Hematopoietic multipotent progenitor cell treated with erythropoietin and hydrocortisone succinate and interleukin-3 and kit ligand, for 4 days (in vitro differentiated cells): ENCODE results near the gene LRRC3.

ENCODE experiments used
- DNase-seq: peaks from one replicate; pipeline ENCODE4 v3.0.0-alpha.2; 2015

LRRC3 gene

GRCh38 chr21:44480200-44481053, 25.1 kb downstream of the LRRC3 start:
- DNase-seq: no peak

DNA sequence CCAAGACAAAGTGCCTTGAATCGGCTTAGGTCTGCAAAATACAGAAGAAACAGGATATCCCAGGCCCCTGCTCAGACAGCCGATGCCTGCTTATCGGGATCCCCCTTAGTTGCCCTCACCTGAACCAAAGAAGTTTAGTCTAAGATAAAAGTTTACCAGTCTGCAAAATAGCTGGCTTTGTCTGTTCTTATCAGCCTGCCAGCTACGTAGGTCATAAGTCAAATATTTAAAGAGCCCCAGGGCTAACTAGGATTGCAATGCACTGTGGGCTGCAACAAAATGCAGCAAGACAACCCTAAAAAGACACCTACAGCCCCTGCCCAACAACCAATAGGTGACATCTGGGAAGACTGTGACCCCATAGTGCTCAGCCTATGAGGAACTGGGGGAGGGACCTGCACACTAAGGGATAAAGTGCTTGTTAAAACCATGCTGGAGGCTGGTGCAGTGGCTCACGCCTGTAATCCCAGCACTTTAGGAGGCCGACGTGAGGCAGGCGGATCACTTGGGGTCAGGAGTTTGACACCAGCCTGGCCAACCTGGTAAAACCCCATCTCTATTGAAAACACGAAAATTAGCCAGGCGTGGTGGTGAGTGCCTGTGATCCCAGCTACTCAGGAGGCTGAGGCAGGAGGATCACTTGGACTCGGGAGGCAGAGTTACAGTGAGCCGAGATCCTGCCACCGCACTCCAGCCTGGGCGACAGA, 27.4 kb downstream of the LRRC3 start:
- DNase-seq: peak; percentile 20

GRCh38 chr21:44483288-44484237, 28.3 kb downstream of the LRRC3 start:
- no peak for DNase-seq

- DNase-seq: no peak
Observed at GRCh38 chr21:44484498-44485253, 29.4 kb downstream of the LRRC3 start.

DNA sequence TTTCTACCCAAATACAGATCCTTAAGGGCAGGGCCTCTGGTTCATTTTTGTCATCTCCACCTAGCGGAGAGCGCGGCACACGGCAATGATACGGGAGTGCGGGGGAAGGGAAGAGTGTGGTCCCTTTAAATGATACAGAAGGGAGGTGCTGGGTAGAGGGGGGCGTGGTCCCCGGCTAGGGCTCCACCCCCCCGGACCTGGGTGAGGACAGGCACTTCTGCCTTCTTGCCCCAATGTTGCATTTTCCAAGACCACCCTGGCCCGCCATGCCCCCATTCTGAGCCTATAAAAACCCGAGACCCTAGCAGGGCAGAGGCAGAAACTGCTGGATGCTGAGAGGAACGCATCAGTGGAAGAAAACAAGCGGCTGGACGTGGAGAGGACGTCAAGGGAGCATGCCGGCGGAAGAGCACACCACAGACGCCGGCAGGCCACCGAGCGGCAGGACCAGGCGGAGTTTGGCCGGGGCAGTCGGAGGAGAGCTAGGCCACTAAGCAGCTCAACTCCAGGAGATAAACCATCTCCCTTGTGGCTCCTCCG, 30.0 kb downstream of the LRRC3 start:
- DNase-seq: peak; percentile 38

DNA sequence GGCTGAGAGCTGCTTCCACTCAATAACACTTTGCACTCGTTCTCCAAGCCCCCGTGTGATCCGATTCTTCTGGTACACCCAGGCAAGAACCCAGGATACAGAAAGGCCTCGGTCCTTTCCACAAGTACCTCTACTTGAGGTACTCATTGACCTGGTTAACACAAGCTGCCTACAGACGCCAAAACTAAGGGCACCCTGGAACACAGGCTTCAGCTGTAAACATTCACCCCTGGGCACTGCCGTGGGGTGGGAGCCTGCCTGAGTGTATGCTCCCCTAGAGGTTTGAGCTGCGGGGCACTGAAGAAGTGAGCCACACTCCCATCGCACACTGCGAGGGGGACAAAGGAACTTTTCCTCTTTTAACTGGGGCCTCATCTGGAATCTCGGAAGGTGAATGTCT, 30.5 kb downstream of the LRRC3 start:
- DNase-seq: no peak

DNA sequence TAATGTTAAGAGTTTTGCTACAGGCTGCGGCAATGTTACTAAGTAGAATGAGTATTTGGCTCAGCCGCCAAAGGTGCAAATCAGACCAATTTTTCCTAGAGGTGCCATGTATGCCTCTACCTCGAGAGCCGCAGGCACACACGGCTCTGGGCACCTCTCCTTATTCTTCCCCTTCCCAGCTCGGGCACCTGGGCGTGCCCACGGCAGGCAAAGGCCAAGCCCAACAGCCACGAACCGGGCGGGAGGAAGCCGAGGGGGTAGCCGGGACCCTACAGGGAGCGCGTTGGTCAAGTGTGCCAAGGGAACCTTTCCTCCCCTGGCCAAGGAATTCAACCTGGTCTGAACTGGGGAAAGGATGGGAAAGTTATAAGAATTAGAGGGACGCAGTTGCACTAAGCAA, 31.0 kb downstream of the LRRC3 start:
- DNase-seq: no peak

GRCh38 chr21:44487831-44488230, 32.5 kb downstream of the LRRC3 start:
- peak; percentile 47 for DNase-seq

GRCh38 chr21:44489962-44490361, 34.7 kb downstream of the LRRC3 start:
- no peak for DNase-seq

GRCh38 chr21:44490405-44490804, 35.1 kb downstream of the LRRC3 start:
- no peak for DNase-seq

DNA sequence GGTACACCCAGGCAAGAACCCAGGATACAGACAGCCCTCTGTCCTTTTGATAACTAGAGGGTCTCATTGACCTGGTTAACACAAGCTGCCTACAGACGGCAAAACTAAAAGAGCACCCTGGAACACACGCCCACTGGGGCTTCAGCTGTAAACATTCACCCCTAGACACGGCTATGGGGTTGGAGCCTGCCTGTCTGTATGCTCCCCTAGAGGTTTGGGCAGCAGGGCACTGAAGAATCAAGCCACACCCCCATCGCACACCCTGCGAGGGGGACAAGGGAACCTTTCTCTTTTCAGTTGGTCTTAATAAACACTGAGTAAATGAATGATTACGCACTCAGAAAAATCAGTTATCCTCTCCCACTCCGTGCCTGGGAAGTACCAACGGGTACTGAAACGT, 35.5 kb downstream of the LRRC3 start:
- no peak for DNase-seq

- DNase-seq: no peak
Observed at GRCh38 chr21:44492567-44493385, 37.5 kb downstream of the LRRC3 start.

DNA sequence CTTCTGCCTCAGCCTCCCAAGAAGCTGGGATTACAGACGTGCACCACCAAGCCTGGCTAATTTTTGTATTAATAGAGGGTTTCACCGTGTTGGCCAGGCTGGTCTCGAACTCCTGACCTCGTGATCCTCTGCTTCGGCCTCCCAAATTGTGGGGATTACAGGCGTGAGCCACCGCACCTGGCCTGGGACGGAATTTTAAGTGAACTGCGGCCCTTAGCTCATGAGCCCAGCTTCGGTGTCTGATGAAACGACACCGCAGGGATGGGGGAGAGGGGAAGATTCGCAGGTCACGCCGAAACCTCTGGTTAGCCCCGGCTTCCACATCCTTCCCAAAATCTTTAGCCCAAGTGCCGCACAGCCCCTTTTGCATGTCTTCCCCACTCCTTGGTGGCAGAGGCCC, 39.1 kb downstream of the LRRC3 start:
- DNase-seq: no peak

GRCh38 chr21:44494956-44495355, 39.6 kb downstream of the LRRC3 start:
- DNase-seq: no peak

DNA sequence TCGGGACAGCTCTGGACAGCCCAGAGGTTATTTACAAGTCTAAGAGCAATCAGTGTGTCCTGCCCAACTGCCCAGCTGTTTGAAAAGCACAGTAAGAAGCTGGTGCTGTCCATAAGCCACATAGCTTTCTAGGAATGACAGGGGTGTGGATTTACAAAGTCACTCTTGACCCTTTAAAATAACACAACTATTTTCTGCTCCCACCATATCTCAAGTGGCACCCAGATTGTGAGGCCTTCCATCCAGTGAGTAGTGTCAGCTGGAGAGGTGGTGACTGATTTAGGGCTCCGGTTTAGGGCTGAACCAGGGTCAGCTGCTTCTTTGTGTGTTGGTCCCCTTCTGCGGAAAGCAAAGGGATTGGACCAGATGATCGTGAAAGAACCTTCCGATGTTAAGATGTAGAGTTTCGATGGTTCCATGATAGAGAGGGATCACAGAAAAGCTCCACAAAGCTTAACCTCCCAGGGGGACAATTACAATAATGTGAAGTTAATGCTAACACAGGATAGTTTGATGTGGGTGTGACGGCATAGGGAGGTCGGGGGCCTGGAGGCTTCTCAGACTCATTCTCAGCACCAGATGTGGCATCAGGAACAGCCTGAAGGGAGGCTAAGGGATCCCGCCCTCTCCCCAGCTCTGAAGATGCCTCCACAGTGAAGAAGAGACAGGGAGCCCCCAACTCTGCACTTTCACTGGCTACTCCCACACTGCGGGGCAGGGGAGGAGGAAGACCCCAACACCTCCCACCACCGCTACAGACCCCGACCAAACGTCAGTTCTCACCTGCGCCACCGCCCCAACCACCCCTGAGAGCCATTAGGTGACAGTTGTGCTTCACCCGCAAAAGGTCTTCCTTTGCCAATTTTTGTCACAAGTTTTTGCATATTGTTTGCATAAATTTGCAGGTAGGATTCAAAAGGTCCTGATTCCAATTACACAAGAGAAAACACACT, 40.6 kb downstream of the LRRC3 start:
- DNase-seq: no peak

DNA sequence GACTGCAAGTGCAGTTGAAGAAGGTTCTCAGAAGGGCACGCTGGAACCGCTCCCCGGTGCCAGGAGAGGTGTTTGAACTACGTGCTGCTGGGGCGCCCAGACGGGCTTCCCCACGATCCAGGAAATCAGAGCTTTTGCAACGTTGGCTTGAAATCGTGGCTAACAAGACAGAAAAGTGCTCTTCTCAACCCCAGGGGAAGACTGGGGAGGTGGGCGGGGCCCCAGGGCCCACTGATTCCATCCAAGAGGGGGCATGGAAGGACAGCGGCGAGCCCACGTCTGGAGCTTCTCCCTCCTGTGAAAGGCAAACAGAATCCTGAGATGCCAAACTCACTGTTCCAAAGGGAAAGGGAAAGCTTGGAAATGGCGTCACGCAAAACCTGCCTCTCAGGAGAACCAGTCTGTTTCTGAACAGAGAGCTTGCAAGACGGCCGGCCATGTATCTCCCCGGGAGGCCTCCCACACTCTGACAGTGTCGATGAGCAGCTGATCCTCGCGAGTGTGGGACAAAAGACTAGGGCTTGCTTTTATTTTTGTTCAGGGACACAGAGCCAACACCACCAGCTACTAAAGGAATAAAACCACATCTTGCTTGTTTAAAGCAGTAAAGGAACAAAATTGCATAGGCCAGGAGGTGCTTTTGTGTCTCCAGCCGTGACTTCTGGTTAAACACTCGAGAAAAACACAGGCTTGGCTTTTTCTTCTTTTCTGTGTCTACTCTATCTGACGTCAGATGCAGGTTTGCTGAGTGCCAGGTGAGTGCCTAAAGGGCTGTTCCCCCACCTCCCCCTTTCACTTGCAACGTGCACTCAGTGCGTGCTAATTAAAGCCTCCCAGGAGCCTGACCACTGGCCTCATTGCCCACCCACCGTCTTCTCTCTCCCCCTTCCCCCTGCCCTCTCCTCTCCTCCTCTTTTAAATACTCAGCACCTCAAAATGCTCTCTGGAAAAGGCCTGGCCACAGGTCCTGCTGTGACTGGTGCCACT, 41.5 kb downstream of the LRRC3 start:
- no peak for DNase-seq

DNA sequence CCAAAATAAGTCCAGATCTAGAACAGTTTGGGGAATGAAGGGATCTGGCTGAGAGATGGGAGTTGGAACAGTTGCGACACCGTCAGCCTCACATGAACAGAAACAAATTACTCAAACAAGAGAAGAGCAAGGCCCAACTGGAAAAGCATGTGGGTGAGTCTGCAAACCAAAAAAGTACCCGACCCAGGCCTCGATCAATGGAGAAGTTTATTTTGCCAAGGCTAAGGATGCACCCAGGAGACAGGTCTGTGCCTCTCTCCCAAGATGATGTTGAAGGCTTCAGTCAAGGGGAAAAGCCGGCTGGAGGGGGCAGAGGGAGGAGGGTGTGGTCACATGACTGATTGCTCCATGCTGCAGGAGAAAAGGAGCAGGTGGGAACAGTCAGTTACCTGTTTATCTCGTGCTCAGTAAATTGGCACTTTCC, 42.4 kb downstream of the LRRC3 start:
- DNase-seq: no peak
